Astrocyte (in vitro differentiated cells and primary cell): ENCODE measurements around the gene SLC5A2. TPM values are rescaled to one million over a fixed set of nuclear protein-coding genes. Genes with fewer than 3 reads are reported as not detected.

Source experiments
- DNase-seq: peaks from one replicate; pipeline ENCODE4 v3.0.0-alpha.2; 2010; ENCODE audit warnings: low read depth
- FAIRE-seq: peaks from 2 replicates; lab custom pipeline; 2011; peaks lifted over from hg19 to GRCh38; lab: Jason Lieb, UNC
- H2AFZ ChIP-seq: 2 replicates; pipeline ENCODE4 v1.6.0; 2012; ENCODE audit warnings: low read depth, low read length, inconsistent platforms
- H3K27ac ChIP-seq: 2 replicates; pipeline ENCODE4 v1.5.1; 2011; ENCODE audit warnings: low read depth, low read length, inconsistent platforms
- H3K27me3 ChIP-seq: 2 replicates; pipeline ENCODE4 v1.6.0; 2011; ENCODE audit warnings: low read length, inconsistent platforms; ENCODE audit not compliant: insufficient read depth
- H3K36me3 ChIP-seq: 2 replicates; pipeline ENCODE4 v1.5.1; 2011; ENCODE audit warnings: low read length, inconsistent platforms; ENCODE audit not compliant: insufficient read depth
- H3K4me1 ChIP-seq: 2 replicates; pipeline ENCODE4 v1.5.1; 2011; ENCODE audit warnings: low read length, inconsistent platforms; ENCODE audit not compliant: insufficient read depth
- H3K4me2 ChIP-seq: 2 replicates; pipeline ENCODE4 v1.6.0; 2012; ENCODE audit warnings: low read length, inconsistent platforms
- H3K4me3 ChIP-seq: 2 replicates; pipeline ENCODE4 v1.5.1; 2011; ENCODE audit warnings: low read depth, mild to moderate bottlenecking, low read length, inconsistent platforms; ENCODE audit not compliant: insufficient read depth
- H3K79me2 ChIP-seq: 2 replicates; pipeline ENCODE4 v1.6.0; 2012; ENCODE audit warnings: mild to moderate bottlenecking, low read length, inconsistent platforms; ENCODE audit not compliant: insufficient read depth
- H3K9ac ChIP-seq: 2 replicates; pipeline ENCODE4 v1.6.0; 2012; ENCODE audit warnings: mild to moderate bottlenecking, low read length, inconsistent platforms
- H3K9me3 ChIP-seq: 2 replicates; pipeline ENCODE4 v1.5.1; 2012; ENCODE audit warnings: low read depth, mild to moderate bottlenecking, low read length, inconsistent platforms; ENCODE audit not compliant: insufficient read depth
- H4K20me1 ChIP-seq: 2 replicates; pipeline ENCODE4 v1.6.0; 2012; ENCODE audit warnings: low read length, inconsistent platforms; ENCODE audit not compliant: insufficient read depth
- H3K27ac Mint-ChIP-seq: one replicate; pipeline ENCODE4 v1.8.0; 2021; ENCODE audit warnings: mild to moderate bottlenecking, mixed read lengths; ENCODE audit not compliant: unreplicated experiment
- H3K27me3 Mint-ChIP-seq: one replicate; pipeline ENCODE4 v1.8.0; 2021; ENCODE audit warnings: low read depth, mixed read lengths; ENCODE audit not compliant: unreplicated experiment
- H3K36me3 Mint-ChIP-seq: one replicate; pipeline ENCODE4 v1.8.0; 2021; ENCODE audit warnings: low read depth, mixed read lengths; ENCODE audit not compliant: unreplicated experiment
- H3K4me1 Mint-ChIP-seq: one replicate; pipeline ENCODE4 v1.8.0; 2021; ENCODE audit warnings: low read depth, mixed read lengths; ENCODE audit not compliant: unreplicated experiment
- H3K4me3 Mint-ChIP-seq: one replicate; pipeline ENCODE4 v1.8.0; 2021; ENCODE audit warnings: mild to moderate bottlenecking, moderate library complexity, mixed read lengths; ENCODE audit not compliant: unreplicated experiment
- H3K9me3 Mint-ChIP-seq: one replicate; pipeline ENCODE4 v1.8.0; 2021; ENCODE audit warnings: mild to moderate bottlenecking, mixed read lengths; ENCODE audit not compliant: unreplicated experiment
- CTCF ChIP-seq: IDR thresholded peaks from 2 replicates; pipeline ENCODE4 v1.5.1; 2011; ENCODE audit warnings: low read depth, mild to moderate bottlenecking, inconsistent platforms, low read length, moderate library complexity; ENCODE audit not compliant: insufficient read depth
- EZH2 ChIP-seq: IDR thresholded peaks from 2 replicates; pipeline ENCODE4 v1.6.1; 2012; ENCODE audit warnings: mild to moderate bottlenecking, low read length, inconsistent platforms; ENCODE audit not compliant: insufficient read depth
- total RNA-seq: library from RNA; stranded (reverse); gene quantifications from 2 replicates; pipeline ENCODE4 v1.2.1, GENCODE V29; 2021

The SLC5A2 gene
- total RNA-seq, 1 donor from 2014 or later, result not detected

- peaks cover 22% of the 10 kb centered on the region for H3K79me2 ChIP-seq
- peaks cover 3% of the 10 kb centered on the region for H3K36me3 ChIP-seq
- H2AFZ ChIP-seq, result no peak overlapping the region
- peaks cover 3% of the 10 kb centered on the region for H4K20me1 ChIP-seq
- H3K4me1 ChIP-seq, result peaks cover 15% of the 10 kb centered on the region
- FAIRE-seq (no peak), DNase-seq (no peak)
- H3K9me3 ChIP-seq, result peaks cover 3% of the 10 kb centered on the region
- H3K27me3 Mint-ChIP-seq, result no peaks in the 10 kb centered on the region
- peaks cover 6% of the 10 kb centered on the region for H3K4me1 Mint-ChIP-seq
- H3K4me2 ChIP-seq, result no peak overlapping the region
- TF ChIP-seq EZH2 (no peak), CTCF (no peak)
- no peak overlapping the region for H3K4me3 ChIP-seq
- no peaks in the 10 kb centered on the region for H3K27me3 ChIP-seq
- H3K9me3 Mint-ChIP-seq, result peaks cover 3% of the 10 kb centered on the region
- no peak overlapping the region for H3K27ac Mint-ChIP-seq
- H3K4me3 Mint-ChIP-seq, result no peak overlapping the region
- H3K36me3 Mint-ChIP-seq, result peaks cover 11% of the 10 kb centered on the region
- no peak overlapping the region for H3K27ac ChIP-seq
- H3K9ac ChIP-seq, result no peak overlapping the region
Observed at GRCh38 chr16:31467858-31468257, 15.1 kb upstream of the SLC5A2 start.

GRCh38 chr16:31470615-31471014 is 12.3 kb upstream of the SLC5A2 start:
- TF ChIP-seq CTCF (no peak), EZH2 (no peak)
- Mint-ChIP-seq H3K27me3 (no peaks in the 10 kb centered on the region), H3K4me1 (peaks cover 14% of the 10 kb centered on the region), H3K4me3 (peak overlapping the region; percentile 68), H3K27ac (no peak overlapping the region), H3K36me3 (peaks cover 27% of the 10 kb centered on the region), H3K9me3 (no peaks in the 10 kb centered on the region)
- no peak for FAIRE-seq
- peaks cover 46% of the 10 kb centered on the region for H3K79me2 ChIP-seq
- H3K36me3 ChIP-seq, result peaks cover 14% of the 10 kb centered on the region
- peak overlapping the region; percentile 92 for H3K4me2 ChIP-seq
- peaks cover 4% of the 10 kb centered on the region for H3K9me3 ChIP-seq
- H4K20me1 ChIP-seq, result peaks cover 30% of the 10 kb centered on the region
- peak overlapping the region; percentile 95 for H3K9ac ChIP-seq
- H3K4me1 ChIP-seq, result peaks cover 38% of the 10 kb centered on the region
- H2AFZ ChIP-seq, result no peak overlapping the region
- no peak overlapping the region for H3K27ac ChIP-seq
- no peak for DNase-seq
- no peaks in the 10 kb centered on the region for H3K27me3 ChIP-seq
- no peak overlapping the region for H3K4me3 ChIP-seq

GRCh38 chr16:31471241-31471874 is 11.6 kb upstream of the SLC5A2 start:
- Histone ChIP-seq H3K9me3 (peaks cover 4% of the 10 kb centered on the region), H4K20me1 (peaks cover 38% of the 10 kb centered on the region), H3K27me3 (no peaks in the 10 kb centered on the region), H3K4me3 (peak overlapping the region; percentile 65), H3K4me1 (peaks cover 40% of the 10 kb centered on the region), H3K79me2 (peaks cover 52% of the 10 kb centered on the region), H3K9ac (peak overlapping the region; percentile 95), H3K27ac (peak overlapping the region; percentile 63), H2AFZ (peak overlapping the region; percentile 47), H3K36me3 (peaks cover 16% of the 10 kb centered on the region), H3K4me2 (peak overlapping the region; percentile 92)
- peak; percentile 17 for FAIRE-seq
- no peaks in the 10 kb centered on the region for H3K9me3 Mint-ChIP-seq
- DNase-seq, result no peak
- H3K4me3 Mint-ChIP-seq, result peak overlapping the region; percentile 80
- H3K36me3 Mint-ChIP-seq, result peaks cover 28% of the 10 kb centered on the region
- peaks cover 17% of the 10 kb centered on the region for H3K4me1 Mint-ChIP-seq
- TF ChIP-seq EZH2 (no peak), CTCF (no peak)
- H3K27ac Mint-ChIP-seq, result peak overlapping the region; percentile 82
- no peaks in the 10 kb centered on the region for H3K27me3 Mint-ChIP-seq
